SH-SY5Y (cell line): ENCODE results near the gene RRAD.

Experiments used
- GATA2 ChIP-seq: IDR thresholded peaks from 2 replicates; pipeline ENCODE4 v1.6.1; 2011; ENCODE audit warnings: mild to moderate bottlenecking, low read depth, low read length
- GATA3 ChIP-seq: IDR thresholded peaks from 2 replicates; pipeline ENCODE4 v1.6.1; 2011; ENCODE audit warnings: low read depth, mild to moderate bottlenecking, low read length, moderate library complexity

GRCh38 chr16:66898207-66898606, 27.1 kb downstream of the RRAD start:
- TF ChIP-seq GATA2 (0 out of 2 replicates have a peak, but pooled peaks have one; percentile 12), GATA3 (no peak)
